GM18870 (cell line): Measurements from ENCODE around the gene CDH1.

Experiments
- ATAC-seq: cut with Tn5 transposase; IDR thresholded peaks from one replicate; pipeline ENCODE4 v1.9.1; 2021; ENCODE audit warnings: moderate library complexity; ENCODE audit not compliant: unreplicated experiment

CDH1 gene

DNA sequence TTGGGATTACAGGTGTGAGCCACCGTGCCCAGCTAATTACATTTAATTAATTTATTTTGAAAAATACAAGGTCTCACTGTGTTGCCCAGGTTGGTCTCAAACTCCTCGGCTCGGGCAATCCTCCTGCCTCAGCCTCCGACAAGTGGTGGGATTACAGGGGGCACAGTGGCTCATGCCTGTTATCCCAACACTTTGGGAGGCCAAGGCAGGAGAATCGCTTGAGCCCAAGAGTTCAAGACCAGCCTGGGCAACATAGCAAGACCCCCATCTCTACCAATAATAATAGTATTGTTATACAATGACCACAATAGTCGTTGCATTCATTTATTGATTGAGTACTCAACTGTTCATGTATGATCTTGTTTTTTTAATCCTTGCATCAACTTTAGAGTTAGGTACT lies 22.0 kb downstream of the CDH1 start:
- no peak for ATAC-seq

DNA sequence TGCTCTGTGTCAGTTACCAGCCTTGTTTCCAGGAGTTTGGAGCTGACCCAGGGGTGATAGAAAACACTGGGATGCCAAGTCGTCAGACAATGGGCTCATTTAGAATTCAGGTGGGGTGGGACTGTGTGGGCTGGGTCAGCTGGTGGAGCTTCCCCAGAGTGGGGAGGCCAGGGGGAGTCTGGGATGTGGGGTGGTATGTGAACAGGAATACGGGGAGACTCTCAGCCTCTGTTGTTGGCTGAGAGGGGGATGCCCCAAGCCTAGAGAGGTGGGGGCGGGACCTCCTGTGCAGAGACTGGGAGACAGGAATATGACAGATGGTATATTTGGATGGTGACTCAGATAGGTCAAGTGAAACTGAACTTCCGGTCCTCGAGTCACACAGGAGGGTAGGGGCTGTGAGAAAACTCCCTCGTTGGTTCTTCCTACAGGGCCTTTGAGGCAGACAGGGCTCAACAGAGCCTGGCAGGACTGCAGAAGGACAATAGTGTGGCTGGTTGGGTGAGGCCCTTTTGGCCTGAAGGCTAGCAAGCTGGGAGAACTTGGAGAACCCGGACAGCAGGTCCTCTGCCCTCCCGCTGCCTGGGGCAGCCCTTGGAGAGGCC lies 23.7 kb downstream of the CDH1 start:
- peak; percentile 56 for ATAC-seq

- ATAC-seq, result no peak
These were observed 26.1 kb downstream of the CDH1 start for GRCh38 chr16:68762996-68763756.

DNA sequence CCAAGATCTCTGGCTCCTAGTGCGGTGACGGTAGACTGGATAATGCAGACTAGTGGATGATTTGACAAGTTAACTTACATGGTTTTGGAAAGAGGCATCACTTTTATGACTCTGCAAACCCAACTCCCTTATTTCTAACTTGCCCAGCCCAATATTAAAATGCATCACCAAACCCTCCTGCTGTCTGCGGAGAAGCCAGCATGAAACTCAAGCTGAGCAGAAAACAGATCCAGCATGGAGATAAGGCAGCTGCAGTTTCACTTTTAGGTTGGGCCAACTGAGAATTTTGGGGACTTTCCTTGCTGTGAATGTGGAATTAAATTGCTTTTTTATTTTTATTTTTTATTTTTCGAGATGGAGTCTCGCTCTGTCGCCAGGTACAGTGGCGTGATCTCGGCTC lies 27.8 kb downstream of the CDH1 start:
- no peak for ATAC-seq

- no peak for ATAC-seq
These were observed 30.5 kb downstream of the CDH1 start for GRCh38 chr16:68767581-68767980.

DNA sequence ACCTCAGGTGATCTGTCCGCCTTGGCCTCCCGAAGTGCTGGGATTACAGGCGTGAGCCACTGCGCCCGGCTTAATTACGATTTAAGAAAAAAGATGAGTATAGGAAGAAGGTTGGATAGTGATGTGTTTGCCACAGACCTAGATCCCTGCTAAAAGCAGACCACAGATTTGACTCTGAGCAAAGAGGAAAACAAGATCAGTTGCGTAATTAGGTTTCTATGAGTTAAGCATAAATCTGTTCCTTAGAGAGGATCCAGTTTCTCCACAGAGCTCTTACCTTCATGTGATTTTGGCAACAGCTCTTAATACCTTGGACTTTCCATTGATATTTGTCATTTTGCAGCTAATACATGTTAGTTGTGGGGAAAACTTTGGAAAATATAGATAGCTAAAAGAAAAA lies 31.1 kb downstream of the CDH1 start:
- ATAC-seq, result no peak

- ATAC-seq, result no peak
These were observed 31.7 kb downstream of the CDH1 start for GRCh38 chr16:68768771-68769170.

- no peak for ATAC-seq
These were observed 33.6 kb downstream of the CDH1 start for GRCh38 chr16:68770671-68771070.

DNA sequence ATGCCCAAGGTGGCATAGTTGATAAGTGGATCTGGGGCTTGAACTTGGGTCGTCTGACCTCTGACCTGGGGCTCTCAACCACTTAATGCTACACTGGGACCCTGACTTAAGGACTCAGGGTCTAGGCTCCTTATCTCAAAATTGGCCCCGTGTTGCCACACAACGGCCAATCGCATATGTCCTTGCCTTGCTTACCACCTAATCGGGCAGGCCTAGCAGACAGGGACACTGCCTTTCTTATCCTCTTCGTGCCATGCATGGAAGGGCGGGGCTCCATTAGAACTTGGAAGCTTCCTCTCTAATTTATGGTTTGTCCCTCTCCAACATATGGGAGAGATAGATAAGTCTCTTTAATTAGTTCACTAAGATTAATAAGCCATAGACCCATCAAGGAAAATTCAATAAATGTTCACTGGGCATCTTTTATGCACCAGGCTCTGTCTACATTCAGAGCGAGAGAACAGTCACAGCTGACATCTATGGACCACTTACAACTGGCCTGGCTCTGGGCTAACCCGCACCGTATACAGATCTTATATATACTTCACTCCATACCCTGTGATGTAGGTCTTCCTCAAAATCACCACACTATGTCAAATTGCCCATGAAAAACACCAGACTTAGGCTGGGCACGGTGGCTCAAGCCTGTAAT lies 35.1 kb downstream of the CDH1 start:
- no peak for ATAC-seq

- ATAC-seq, result no peak
These were observed 35.8 kb downstream of the CDH1 start for GRCh38 chr16:68772871-68773270.

- no peak for ATAC-seq
These were observed 38.0 kb downstream of the CDH1 start for GRCh38 chr16:68774982-68775634.

GRCh38 chr16:68776821-68777485 lies 39.9 kb downstream of the CDH1 start:
- peak; percentile 84 for ATAC-seq

GRCh38 chr16:68778551-68779231 lies 41.6 kb downstream of the CDH1 start:
- ATAC-seq, result no peak

GRCh38 chr16:68779891-68780290 lies 42.8 kb downstream of the CDH1 start:
- ATAC-seq, result no peak

DNA sequence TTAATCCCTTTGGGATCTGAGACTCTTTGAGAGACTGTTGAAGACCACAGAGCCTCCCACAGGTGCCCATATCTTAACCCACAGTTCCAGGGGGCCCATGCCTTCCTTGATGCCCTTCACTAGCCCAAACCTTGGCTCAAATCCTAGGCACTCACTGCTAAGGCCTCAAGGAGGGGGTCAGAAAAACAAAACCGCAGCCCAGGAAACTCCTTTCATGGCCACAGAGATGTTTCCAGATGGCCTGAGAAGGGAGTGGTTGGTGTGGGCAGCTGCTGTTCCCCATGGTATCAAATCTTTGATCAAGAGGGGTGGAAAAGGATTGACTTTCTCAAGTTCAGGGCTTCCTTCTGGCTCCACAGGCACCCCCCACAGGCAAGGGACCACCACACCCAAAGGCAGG lies 44.7 kb downstream of the CDH1 start:
- no peak for ATAC-seq

DNA sequence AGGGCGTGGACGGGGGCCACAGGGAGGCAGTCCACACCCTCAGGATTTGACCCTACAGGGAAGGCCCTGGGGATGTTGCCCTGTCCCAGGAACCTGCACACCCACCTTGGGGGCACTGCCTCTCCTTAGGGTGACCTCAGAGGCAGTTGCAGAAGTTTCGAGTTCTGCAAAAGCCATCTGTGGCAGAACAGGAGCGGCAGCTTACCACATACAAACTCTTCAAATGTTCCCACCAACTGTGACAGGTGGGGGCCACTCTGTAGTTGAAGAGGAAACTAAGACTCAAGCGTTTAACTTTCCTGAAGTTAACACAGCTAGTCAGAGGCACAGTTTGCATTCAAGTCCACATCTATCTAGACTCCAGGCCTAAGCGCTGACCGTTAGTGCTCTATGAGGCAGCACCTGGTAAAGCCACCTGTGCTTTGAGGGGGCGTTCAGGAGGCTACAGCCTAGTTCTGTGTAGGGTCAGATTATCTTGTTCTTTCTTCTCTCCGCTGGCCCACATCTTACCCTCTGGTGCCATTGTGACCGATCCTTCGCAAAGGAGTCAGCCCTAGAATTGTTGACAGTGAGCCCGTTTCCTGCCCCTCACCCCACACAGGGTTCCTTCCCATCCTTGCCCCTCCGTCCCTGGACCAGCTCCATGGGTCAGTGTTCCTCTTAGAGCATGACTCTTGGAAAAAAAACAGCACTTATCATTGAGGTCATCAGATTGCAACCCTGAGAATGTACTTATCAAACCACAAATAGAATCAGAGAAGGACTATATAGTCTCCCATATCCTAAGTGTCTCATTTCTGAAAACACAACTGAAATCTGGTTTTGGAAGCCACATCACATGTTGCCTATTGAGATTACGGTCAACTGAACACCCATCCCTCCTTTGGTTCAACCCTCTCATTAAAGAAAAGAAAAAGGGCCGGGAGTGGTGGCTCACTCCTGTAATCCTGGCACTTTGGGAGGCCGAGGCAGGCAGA lies 45.4 kb downstream of the CDH1 start:
- ATAC-seq, result no peak

- no peak for ATAC-seq
These were observed 47.1 kb downstream of the CDH1 start for GRCh38 chr16:68784226-68784625.

DNA sequence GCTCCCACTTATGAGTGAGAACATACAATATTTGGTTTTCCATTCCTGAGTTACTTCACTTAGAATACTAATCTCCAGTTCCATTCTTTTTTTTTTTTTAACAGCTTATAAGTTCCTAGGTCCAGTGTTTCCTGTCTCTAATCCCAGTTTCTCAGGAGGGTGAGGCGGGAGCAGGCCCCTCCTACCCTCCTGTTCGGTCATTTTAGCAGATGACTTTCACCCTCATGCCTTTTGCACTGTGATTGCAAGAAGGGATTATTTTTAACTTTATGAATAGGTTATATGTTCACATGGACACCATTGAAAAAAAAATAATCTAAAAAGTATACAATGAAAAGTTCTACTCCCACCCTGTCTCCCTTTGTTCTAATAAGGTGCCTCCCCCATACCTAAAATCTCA lies 47.6 kb downstream of the CDH1 start:
- no peak for ATAC-seq

DNA sequence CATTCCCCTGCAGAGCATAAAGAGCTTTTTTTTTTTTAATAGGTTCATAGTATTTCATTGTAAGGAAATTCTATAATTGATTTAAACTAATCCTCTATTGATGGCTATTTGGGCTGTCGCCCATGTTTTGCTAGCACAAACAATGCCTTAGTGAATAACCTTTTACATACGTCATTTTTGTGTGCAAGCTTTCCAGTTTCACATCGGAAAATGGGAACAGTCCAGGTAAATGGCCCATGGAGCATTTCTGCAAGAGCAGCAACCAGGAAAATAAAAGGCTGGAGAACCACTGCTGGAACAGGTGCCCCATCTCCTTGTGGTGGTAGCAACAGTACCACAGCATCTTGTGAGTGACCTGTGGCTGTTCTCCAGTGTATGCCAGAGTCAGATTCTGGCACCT lies 48.6 kb downstream of the CDH1 start:
- no peak for ATAC-seq
